ENCODE data around the gene RAPGEF1.

GRCh38 chr9:131618785-131619184 lies 121.1 kb downstream of the RAPGEF1 start:
- TF ChIP-seq POLR2A (IDR thresholded peaks at IDR 0.05; ENCODE audit: low read length), result no peak
- TF ChIP-seq GATA1 (IDR thresholded peaks at IDR 0.05; ENCODE audit: low read depth, low read length), result no peak
